OCI-LY7 (cell line): ENCODE measurements around the gene NRN1. TPM values are rescaled to one million over a fixed set of nuclear protein-coding genes. Genes with fewer than 3 reads are reported as not detected.
"Not testable (repeated sequence)": the region's sequence is repeated elsewhere in the genome, so short reads cannot be mapped to it uniquely, and the experiment has no call there.

ENCODE experiments used
- BruUV-seq: library from RNA; stranded (reverse); fragments of 400-500 nt; replicated peaks from 2 replicates; lab custom pipeline; 2021; lab: Mats Ljungman, UMichigan
- CTCF ChIA-PET: fragments of 300-600 bp; sonication (Branson Sonifier 250); formaldehyde crosslinking; loops from one replicate; lab custom pipeline; 2022; ENCODE audit warnings: antibody characterized with exemption; ENCODE audit not compliant: unreplicated experiment; lab: Charles Lee
- POLR2A ChIA-PET: fragments of 300-600 bp; sonication (Branson Sonifier 250); formaldehyde crosslinking; loops from one replicate; lab custom pipeline; 2022; ENCODE audit warnings: antibody characterized with exemption; lab: Charles Lee
- DNase-seq: peaks from one replicate; pipeline ENCODE4 v3.0.0-alpha.2; 2015; ENCODE audit warnings: low spot score
- H2AFZ ChIP-seq: fragments of 200-600 bp; sonication (generic), shearing (Covaris generic); 2 replicates; pipeline ENCODE4 v1.6.1; 2014; ENCODE audit warnings: mild to moderate bottlenecking, antibody characterized with exemption, low read length, moderate library complexity
- H3K27ac ChIP-seq: fragments of 200-600 bp; sonication (generic); 2 replicates; pipeline ENCODE4 v1.5.1; 2014; ENCODE audit warnings: mixed run types, low read depth, mild to moderate bottlenecking, moderate library complexity, low read length, inconsistent platforms; ENCODE audit not compliant: poor library complexity, severe bottlenecking
- H3K36me3 ChIP-seq: fragments of 200-600 bp; sonication (generic); 2 replicates; pipeline ENCODE4 v1.6.1; 2014; ENCODE audit warnings: mild to moderate bottlenecking, antibody characterized with exemption, low read length, moderate library complexity, mixed read lengths; ENCODE audit not compliant: insufficient read depth
- H3K4me1 ChIP-seq: fragments of 200-600 bp; sonication (generic); 2 replicates; pipeline ENCODE4 v1.5.1; 2014; ENCODE audit warnings: mild to moderate bottlenecking, low read length; ENCODE audit not compliant: insufficient read depth, poor library complexity, severe bottlenecking
- H3K4me2 ChIP-seq: fragments of 200-600 bp; sonication (generic); 2 replicates; pipeline ENCODE4 v1.6.1; 2014; ENCODE audit warnings: mild to moderate bottlenecking, low read length
- H3K4me3 ChIP-seq: fragments of 200-600 bp; sonication (generic); 2 replicates; pipeline ENCODE4 v1.5.1; 2014; ENCODE audit warnings: mild to moderate bottlenecking, low read depth, low read length; ENCODE audit not compliant: poor library complexity, severe bottlenecking
- H3K79me2 ChIP-seq: fragments of 200-600 bp; sonication (generic); 2 replicates; pipeline ENCODE4 v1.6.1; 2016; ENCODE audit warnings: low read depth, mild to moderate bottlenecking, low read length, moderate library complexity, mixed read lengths; ENCODE audit not compliant: insufficient read depth
- H3K9me2 ChIP-seq: fragments of 200-600 bp; sonication (generic); 2 replicates; pipeline ENCODE4 v1.6.1; 2016; ENCODE audit warnings: mild to moderate bottlenecking, low read length, mixed read lengths; ENCODE audit not compliant: insufficient read depth
- H3K9me3 ChIP-seq: fragments of 200-600 bp; sonication (generic); 2 replicates; pipeline ENCODE4 v1.6.1; 2014; ENCODE audit warnings: mild to moderate bottlenecking, mixed run types, low read length, mixed read lengths
- H4K20me1 ChIP-seq: fragments of 200-600 bp; sonication (generic); 2 replicates; pipeline ENCODE4 v1.6.1; 2014; ENCODE audit warnings: mild to moderate bottlenecking, antibody characterized with exemption, low read length, moderate library complexity, mixed read lengths; ENCODE audit not compliant: insufficient read depth
- EZH2phosphoT487 ChIP-seq: fragments of 200-600 bp; sonication (generic); IDR thresholded peaks from 2 replicates; pipeline ENCODE4 v1.6.1; 2018; ENCODE audit warnings: low read depth, borderline replicate concordance, mild to moderate bottlenecking, mixed run types, antibody characterized with exemption, low read length, moderate library complexity, mixed read lengths
- intact Hi-C: fragments of 100-400 bp; cut with micrococcal nuclease; formaldehyde crosslinking; loops from one replicate; pipeline ENCODE4 v1.10.0; 2022; ENCODE audit not compliant: unreplicated experiment
- total RNA-seq, 2 experiments: library from RNA; depleted of rRNA in 1 of 2; stranded (reverse); fragments of >200 nt in 1 of 2; shearing (Covaris generic) in 1 of 2; gene quantifications; 2 replicates each; pipeline ENCODE4 v1.2.3, GENCODE V29; 2014 to 2022
- TF ChIP-seq, protein P1 (sequence below): fragments of 200-600 bp; sonication (generic); conservative IDR thresholded peaks from 2 replicates; pipeline ENCODE4 v1.5.1; 2014; ENCODE audit warnings: mild to moderate bottlenecking, antibody characterized with exemption, low read length, moderate library complexity, mixed read lengths

The NRN1 gene
- total RNA-seq, 2 experiments from 2014 or later: 6.4 to 24.8 TPM

DNA sequence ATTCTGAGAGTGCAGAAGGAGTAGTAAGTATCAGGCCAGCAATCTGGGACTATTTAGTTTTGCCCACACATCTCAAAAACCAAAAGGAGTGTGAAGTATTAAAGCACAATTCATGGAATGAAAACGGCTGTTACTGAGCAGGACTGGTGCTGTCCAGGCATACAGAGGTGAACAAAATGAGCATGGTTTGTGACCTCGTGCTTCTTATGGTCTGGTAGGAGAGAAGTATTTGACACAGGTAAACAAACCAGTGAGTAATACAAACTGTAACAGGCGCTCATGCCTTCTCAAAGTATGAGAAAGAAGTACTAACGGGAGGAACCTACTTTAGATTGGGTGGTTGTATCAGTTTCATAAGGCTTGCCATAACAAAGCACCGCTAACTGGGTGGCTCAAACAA lies 17.5 kb upstream of the NRN1 start:
- Histone ChIP-seq H3K27ac (no peak overlapping the region), H3K4me2 (no peak overlapping the region), H3K4me1 (no peaks in the 10 kb centered on the region), H3K79me2 (no peaks in the 10 kb centered on the region), H3K4me3 (no peak overlapping the region), H3K9me2 (no peaks in the 10 kb centered on the region), H4K20me1 (no peaks in the 10 kb centered on the region), H3K36me3 (no peaks in the 10 kb centered on the region), H3K9me3 (no peaks in the 10 kb centered on the region), H2AFZ (no peak overlapping the region)
- TF ChIP-seq, protein P1, sequence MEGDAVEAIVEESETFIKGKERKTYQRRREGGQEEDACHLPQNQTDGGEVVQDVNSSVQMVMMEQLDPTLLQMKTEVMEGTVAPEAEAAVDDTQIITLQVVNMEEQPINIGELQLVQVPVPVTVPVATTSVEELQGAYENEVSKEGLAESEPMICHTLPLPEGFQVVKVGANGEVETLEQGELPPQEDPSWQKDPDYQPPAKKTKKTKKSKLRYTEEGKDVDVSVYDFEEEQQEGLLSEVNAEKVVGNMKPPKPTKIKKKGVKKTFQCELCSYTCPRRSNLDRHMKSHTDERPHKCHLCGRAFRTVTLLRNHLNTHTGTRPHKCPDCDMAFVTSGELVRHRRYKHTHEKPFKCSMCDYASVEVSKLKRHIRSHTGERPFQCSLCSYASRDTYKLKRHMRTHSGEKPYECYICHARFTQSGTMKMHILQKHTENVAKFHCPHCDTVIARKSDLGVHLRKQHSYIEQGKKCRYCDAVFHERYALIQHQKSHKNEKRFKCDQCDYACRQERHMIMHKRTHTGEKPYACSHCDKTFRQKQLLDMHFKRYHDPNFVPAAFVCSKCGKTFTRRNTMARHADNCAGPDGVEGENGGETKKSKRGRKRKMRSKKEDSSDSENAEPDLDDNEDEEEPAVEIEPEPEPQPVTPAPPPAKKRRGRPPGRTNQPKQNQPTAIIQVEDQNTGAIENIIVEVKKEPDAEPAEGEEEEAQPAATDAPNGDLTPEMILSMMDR: no peak
- no TSS peak for BruUV-seq
- no peak for DNase-seq
- intact Hi-C loops: no loop called here
- CTCF ChIA-PET: no interaction called here
- POLR2A ChIA-PET: no interaction called here

- H3K27ac ChIP-seq, H4K20me1 ChIP-seq, H3K9me3 ChIP-seq, H3K4me2 ChIP-seq, intact Hi-C loops, H3K4me3 ChIP-seq, DNase-seq, H3K9me2 ChIP-seq, H3K36me3 ChIP-seq, CTCF ChIA-PET, BruUV-seq, H3K4me1 ChIP-seq, H2AFZ ChIP-seq, H3K79me2 ChIP-seq: not testable (repeated sequence)
- POLR2A ChIA-PET: interaction anchor here (0.6 to 0.7 kb wide), 2 partner anchors 14 to 221 kb away, joined by 3 read pairs; no protein-coding TSS in a partner anchor
Observed at GRCh38 chr6:6022841-6023240, 16.1 kb upstream of the NRN1 start.

DNA sequence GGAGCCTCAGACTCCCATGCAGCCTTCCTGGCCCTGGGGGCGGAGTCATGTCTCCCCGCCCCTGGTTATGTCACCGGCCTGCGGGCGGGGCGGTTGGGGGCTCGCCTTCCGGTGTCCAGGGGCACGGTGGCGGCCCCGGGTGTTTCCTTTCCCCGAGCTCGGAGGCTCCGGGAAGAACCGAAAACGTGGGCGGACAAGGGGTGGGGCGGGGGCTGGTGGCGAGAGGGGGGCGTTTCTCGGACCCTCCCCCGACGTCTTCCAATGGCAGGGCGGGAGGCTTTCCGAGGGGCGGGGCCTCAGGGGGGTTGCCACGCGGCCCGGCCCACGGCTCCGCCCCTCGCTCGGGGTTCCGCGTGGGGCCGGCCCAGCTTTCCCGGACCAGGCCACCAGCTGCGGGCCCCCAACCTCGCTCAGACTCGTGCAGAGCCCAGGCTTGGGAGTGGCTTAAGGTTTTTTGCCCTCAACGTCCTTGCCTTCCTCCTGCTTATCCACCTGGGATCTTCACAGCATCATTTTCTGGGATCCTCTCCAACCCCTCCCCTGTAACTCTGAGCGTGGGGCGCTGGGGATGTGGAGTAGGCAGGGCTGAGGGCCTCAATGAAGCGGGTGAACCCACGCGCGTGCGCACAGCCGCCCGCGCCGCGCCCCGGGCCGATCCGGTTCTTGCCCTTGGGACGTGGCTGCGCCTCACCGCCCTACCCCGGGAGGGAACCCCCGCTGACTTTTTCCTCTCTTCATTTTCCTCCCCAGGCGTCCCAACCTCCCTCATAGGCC lies 2.1 kb upstream of the NRN1 start:
- Histone ChIP-seq H3K36me3 (no peaks in the 10 kb centered on the region), H2AFZ (peak overlapping the region; percentile 95), H4K20me1 (no peaks in the 10 kb centered on the region), H3K4me3 (peak overlapping the region; percentile 73), H3K4me2 (peak overlapping the region; percentile 98), H3K9me2 (no peaks in the 10 kb centered on the region), H3K27ac (peak overlapping the region; percentile 72), H3K4me1 (peaks cover 29% of the 10 kb centered on the region), H3K9me3 (no peaks in the 10 kb centered on the region), H3K79me2 (no peaks in the 10 kb centered on the region)
- POLR2A ChIA-PET: interaction anchor here (0.6 to 1.4 kb wide), 8 partner anchors 14 to 580 kb away, joined by 3 to 7 read pairs (median 4); partner anchors contain the start of gene LY86
- TF ChIP-seq, protein P1: no peak
- TF ChIP-seq EZH2phosphoT487: no peak
- peak; percentile 95 for DNase-seq
- CTCF ChIA-PET: interaction anchor here (0.6 to 1.0 kb wide), 2 partner anchors 176 to 981 kb away, joined by 4 to 7 read pairs; no protein-coding TSS in a partner anchor
- no TSS peak for BruUV-seq
- intact Hi-C loops: loop anchor here (1.0 to 10.0 kb wide), 8 partner anchors 287 to 1232 kb away; partner anchors contain the start of genes CDYL and LY86
